Fibroblast of skin of abdomen (primary cell): ENCODE measurements around the gene ATPAF2.
"Not testable (repeated sequence)": the region's sequence is repeated elsewhere in the genome, so short reads cannot be mapped to it uniquely, and the experiment has no call there.

Source experiments
- DNase-seq: peaks from one replicate; pipeline ENCODE4 v3.0.0-alpha.2; 2013

The ATPAF2 gene

GRCh38 chr17:18009609-18010420 is 29.2 kb downstream of the ATPAF2 start:
- no peak for DNase-seq

DNA sequence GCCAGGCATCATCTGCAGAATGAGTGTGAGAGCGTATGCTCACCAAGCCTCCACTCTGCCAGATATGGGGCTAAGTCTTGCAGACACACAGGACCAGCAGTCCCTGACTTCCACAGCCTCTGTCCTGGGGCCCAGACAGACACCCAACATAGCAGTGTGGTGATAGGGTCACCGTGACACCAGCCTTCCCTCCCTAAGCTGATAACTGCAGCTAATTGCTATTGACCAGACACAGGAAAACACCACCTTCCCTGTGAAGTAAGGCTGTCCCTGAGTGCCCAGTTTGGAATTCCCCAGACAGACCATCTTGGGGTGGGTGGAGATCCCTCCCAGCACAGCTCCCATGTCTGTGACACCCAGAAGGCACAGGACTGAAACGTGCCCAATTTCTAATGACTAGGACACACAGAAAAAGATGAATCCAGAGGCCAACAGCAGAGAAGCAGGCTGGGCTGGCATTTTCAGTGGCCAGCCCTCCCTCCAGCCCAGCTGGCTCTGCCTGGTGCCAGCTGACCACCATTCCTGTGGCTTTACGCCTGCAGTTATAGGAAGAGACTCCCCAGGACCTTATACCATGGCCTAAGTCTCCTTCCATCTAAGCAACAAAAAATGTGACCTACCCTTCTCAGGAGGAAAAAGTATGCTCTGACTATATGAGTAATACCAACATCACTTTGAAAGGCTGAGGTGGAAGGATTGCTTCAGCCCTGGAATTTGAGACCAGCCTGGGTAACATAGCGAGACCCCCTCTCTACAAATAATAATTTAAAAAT is 30.3 kb downstream of the ATPAF2 start:
- DNase-seq, result peak; percentile 75

DNA sequence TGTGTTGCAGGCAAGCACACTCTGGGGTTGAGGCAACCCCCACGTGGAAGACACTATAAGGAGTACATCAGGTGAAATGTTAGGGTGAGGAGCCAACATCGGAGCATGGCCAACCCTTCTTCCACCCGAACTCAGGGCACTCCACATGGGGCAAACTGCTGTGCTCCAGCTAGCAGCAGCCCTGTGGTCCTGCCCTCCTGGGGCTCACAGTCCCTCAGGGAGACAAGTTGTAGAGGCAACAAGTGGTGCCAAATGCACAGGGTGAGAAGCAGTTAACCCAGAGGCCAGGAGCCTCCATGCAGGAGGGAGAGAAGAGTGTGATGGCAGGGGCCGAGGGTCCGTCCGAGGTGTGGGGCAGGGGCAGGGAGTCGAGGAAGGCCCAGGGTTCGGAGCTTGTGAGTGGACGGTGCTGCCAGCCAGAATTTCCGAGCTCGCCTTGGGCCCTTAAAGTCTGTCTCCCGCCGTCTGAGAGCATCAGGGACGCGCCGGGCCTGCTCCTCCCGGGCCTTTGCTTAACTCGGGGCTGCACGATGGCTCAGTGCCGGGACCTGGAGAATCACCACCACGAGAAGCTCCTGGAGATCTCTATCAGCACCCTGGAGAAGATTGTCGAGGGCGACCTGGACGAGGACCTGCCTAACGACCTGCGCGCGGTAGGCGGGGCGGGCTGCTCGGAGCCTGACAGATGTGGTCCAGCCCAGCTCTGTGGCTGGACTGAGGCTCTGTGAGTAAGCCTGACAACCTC is 32.3 kb downstream of the ATPAF2 start:
- DNase-seq, result no peak

GRCh38 chr17:18005496-18005895 is 33.5 kb downstream of the ATPAF2 start:
- no peak for DNase-seq

DNA sequence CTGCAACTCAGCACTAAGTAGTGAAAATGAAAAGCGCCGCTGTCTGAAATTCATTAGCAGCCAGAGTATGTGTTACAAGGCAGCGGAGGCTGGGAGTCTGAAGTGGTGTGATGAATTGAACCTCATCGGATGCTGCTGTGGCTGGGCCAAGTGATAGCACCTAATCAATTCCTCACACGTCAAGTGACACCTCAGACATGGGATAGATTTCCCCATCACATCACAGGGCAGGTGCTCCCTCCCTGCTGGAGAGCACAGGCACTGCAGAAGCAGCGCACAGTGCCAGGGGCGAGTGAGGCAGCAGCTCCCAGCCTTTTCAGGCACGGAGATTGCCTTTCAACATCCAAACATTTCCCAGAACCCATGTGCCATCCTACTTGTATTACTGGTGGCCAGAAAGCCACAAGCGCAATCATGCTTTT is 34.1 kb downstream of the ATPAF2 start:
- DNase-seq, result no peak

GRCh38 chr17:18004345-18004744 is 34.6 kb downstream of the ATPAF2 start:
- no peak for DNase-seq

GRCh38 chr17:18002171-18002570 is 36.8 kb downstream of the ATPAF2 start:
- no peak for DNase-seq

- no peak for DNase-seq
These were observed 38.9 kb downstream of the ATPAF2 start for GRCh38 chr17:18000030-18000408.

GRCh38 chr17:17999364-18000029 is 39.5 kb downstream of the ATPAF2 start:
- DNase-seq, result peak; percentile 16

GRCh38 chr17:17998934-17999333 is 40.0 kb downstream of the ATPAF2 start:
- no peak for DNase-seq

DNA sequence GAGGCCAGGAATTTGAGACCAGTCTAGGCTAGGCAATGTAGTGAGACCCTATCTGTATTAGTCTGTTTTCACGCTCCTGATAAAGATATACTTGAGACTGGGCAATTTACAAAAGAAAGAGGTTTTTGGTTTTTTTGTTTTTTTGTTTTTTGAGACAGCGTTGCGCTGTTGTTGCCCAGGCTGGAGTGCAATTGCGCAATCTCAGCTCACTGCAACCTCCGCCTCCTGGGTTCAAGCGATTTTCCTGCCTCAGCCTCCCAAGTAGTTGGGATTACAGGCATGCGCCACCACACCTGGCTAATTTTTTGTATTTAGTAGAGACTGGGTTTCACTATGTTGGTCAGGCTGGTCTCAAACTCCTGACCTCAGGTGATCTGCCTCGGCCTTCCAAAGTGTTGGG is 43.1 kb downstream of the ATPAF2 start:
- not testable (repeated sequence) for DNase-seq

DNA sequence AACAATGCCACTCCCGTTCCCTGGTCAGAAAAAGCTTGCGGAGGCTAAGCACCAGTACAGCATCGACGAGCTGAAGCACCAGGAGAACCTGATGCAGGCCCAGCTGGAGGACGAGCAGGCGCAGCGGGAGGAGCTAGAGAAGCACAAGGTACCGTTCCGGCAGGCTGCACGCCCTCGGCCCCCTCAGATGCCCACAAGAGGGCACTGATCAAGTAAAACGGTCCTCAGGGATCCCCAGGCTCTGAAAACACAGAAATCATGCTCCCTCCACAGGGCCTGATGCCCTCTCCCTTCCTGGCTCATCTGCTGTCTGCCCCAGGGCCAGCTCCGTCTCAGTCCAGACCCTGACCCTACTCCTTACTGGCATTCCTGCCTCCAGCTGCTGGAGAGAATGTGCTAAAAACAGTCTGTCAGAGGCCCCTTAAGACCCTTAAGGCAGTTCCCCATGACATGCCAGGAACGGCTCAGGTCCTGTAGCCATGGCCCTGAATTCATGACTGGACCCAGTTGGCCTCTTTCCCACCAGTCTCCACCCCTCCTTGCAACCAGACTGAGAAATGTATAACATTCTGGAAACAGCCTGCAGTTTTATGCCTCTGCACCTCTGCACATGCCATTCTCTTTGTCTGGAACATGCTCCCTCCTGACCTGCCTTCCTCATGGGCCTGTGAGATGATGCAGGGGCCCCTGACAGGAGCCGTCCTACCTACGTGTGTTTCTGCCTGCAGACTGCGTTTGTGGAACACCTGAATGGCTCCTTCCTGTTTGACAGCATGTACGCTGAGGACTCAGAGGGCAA is 44.5 kb downstream of the ATPAF2 start:
- DNase-seq, result peak; percentile 24

- DNase-seq, result no peak
These were observed 45.1 kb downstream of the ATPAF2 start for GRCh38 chr17:17993852-17994251.

DNA sequence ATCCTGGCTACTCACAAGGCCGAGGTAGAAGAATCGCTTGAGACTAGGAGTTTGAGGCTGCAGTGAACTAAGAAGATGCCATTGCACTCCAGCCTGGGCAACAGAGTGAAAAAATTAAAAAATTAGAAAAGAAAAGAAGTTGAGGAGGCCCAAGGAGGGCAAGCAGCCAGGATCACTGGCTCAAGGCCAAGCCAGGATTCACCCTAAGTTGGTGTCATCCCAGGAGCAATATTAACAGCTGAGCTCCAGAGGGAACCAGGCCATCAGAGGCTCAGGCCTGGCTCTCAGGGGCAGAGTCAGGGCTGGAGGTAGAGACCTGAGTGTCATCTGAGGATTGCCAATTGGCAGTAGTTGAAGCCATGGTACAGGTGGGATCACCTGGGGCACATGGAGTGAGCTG is 45.6 kb downstream of the ATPAF2 start:
- no peak for DNase-seq

GRCh38 chr17:17990282-17990681 is 48.7 kb downstream of the ATPAF2 start:
- DNase-seq, result no peak

- no peak for DNase-seq
These were observed 49.4 kb downstream of the ATPAF2 start for GRCh38 chr17:17989618-17990017.

DNA sequence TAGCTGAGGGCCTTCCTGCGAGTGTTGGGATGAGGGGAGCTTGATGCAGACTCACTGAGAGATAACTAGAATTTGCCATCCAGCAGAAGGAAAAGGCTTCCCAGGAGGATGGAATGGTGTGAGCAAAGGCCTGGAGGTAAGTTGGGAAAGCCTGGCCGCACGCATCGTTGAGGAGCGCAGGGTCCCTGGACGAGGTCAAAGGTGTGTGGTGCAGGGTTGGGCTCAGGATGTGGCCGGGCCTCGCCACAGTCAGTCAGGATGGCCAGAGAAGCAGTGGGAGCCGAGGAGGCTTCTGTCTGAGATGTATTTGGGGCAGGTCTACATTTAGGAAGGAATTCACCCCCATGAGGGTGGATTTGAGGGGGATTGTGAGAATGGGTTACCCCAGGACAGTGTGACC is 49.9 kb downstream of the ATPAF2 start:
- DNase-seq, result no peak

DNA sequence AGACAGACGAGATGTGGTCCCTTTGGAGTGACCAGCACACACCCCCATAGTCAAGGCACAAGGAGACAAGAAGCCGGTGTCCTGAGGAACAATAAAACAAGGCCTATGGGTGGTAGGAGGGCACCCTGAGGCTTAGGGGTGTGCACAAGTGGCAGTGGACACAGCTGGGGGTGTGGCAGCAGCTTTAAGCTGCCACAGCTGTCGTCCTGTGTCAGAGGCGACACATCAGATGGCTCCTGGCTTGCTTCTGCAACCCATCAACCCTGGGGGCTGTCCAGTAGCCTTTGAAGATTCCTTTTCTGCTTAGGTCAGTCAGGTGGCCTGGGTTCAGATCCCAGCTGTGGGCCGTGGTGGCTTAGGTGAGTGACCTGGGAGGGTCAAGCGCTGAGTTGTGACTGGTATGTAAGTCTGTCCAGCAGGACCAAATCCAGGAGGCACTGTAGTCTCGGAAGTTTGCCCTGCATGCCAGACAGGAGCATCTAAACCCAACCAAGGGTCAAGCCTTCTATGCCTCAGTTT is 50.5 kb downstream of the ATPAF2 start:
- no peak for DNase-seq

GRCh38 chr17:17987901-17988300 is 51.1 kb downstream of the ATPAF2 start:
- no peak for DNase-seq

GRCh38 chr17:17987187-17987896 is 51.6 kb downstream of the ATPAF2 start:
- DNase-seq, result no peak

- no peak for DNase-seq
These were observed 53.4 kb downstream of the ATPAF2 start for GRCh38 chr17:17985555-17985954.
